NK-92 (cell line): ENCODE measurements around the gene STX4.

Source experiments
- DNase-seq: peaks from one replicate; lab custom pipeline; 2025; ENCODE audit not compliant: unreplicated experiment; lab: John Stamatoyannopoulos, UW

The STX4 gene

GRCh38 chr16:31063843-31064611, 30.7 kb downstream of the STX4 start:
- DNase-seq: no peak

DNA sequence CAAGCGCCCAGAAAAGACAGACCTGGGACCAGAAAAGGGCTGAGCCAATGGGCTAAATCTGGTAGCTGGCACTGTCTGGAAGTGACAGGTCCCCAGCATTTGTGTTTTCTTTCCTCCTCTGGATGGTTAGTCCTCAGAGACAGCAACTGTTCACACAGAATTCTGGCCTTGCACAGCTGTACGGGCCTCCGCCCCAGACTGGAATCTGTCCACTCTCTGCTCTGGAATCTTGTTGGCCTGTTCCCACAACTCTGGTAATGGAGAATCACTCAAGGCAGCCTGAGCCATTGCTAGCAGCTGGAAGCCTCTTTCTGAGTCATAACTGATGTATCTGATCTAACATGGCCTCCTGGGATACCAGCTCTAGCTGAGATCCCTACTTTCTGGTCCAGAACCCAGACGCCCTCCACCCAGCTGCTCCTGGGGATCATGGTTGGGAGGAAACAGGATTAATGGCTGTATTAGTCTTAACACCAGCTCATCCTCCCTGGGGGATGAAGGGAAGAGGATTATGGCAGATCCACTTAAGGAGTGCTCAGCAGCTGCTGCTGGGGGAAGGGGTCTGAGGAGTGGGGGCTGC, 31.6 kb downstream of the STX4 start:
- DNase-seq: no peak

DNA sequence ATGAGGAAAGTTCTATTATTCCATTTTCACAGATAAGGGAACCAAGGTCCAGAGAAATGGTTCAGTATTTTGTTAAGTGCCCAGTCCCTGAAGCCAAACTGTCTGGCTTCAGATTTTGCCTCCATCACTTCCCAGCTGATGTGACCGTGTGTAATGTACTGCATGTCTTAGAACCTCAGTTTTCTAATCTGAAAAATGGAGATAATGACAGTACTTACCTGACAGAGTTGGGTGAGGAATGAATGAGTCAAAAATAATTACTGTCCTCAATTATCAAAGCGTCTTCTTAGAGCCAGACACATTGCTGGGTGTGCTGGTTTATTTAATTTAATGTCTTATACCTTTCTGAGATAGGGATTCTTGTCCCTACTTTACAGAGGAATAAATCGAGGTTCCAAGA, 34.0 kb downstream of the STX4 start:
- DNase-seq: no peak

DNA sequence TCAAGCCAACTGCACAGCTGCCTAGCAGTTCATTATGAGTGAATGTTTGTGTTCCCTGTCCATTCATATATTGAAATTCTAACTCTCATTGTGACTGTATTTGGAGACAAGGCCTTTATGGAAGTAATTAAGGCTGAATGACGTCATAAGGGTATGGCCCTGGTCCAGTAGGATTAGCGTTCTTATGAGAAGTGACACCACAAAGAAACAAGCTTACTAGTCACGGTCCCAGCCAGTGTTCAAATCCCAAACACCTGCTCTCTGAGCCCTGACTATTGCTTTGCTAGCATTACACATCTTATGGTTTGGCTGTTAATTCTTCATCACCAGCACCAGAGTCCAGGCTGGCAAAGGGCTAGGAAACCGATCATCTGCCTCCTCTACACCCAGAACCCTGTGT, 38.5 kb downstream of the STX4 start:
- DNase-seq: no peak

DNA sequence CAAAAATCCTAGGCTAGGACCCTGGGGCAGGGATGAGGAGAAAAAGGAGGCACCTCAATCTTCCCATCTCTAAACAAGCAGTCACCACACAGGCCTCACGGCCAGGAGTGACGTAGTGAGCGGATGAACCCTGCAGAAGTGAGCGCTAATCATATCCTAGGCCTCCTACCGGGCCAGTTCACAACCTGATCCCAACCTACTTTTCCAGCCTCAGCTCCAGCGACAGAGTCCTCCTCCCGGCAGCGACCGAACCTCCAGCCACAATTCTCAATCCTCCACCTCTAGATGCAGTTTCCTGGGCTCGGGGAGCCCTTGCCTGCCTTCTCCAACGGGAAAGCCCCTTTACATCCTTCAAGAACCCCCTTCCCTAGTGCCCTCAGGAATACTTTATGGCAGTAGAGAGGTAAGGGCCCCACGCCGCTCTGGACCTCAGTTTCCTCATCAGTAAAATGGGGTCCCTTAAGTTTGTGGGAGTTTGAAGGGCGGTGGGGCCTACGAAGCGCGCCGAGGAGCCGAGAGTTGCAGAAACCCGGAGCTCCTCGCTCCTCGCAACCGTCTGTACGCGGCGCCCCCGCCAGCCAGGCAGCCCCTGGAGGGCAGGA, 39.3 kb downstream of the STX4 start:
- DNase-seq: no peak

DNA sequence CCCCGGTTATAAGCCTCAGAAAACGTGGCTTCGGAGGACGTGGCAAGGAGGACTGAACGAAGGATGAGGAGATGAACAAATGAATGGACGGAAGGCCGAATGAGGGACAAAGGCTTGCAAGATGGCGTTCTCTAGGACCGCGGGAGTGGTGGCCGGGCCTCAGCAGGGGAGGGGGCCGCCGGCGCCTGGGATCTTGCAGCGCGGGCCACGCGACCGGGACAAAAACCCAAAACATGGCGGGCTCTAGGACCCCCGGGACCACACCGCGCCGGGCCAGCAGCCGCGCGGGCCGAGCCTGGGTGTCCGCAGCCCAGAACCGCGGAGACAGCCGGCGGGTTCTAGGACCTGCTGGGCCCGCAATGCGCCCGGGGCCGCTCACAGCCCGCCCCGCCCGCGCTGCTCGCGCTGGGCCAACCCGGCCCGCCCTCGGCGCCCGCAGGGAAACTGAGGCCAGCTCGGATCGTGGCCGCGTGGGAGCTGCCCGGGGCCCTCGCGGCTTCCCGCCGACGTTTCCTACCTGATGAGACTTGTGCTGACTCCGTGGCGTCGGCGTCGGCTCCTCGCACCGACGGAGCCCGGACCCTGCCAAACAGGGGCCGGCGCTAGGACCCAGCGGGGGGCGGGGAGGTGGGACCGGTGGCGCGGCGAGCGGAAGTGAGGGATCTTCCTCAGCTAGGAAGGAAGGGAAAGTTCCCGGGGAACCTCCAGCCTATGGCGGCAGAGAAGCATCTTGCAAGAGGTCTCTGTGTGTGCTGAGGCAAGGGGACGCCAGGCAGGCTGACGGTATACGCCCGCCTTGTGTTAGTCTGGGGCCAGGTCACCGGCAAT, 40.0 kb downstream of the STX4 start:
- DNase-seq: no peak

- peak; percentile 86 for DNase-seq
These were observed 40.8 kb downstream of the STX4 start, which contains the start of the genes ZNF646 and ZNF668 for GRCh38 chr16:31073970-31074813. TSS of gene ZNF646 (plus strand) at chr16:31074422. CDS start at chr16:31076325, 1,903 bp downstream. TSS of gene ZNF668 (minus strand) at chr16:31074240. CDS start at chr16:31064459, 9,781 bp downstream.

GRCh38 chr16:31074814-31075183, 41.4 kb downstream of the STX4 start:
- no peak for DNase-seq

- DNase-seq: no peak
These were observed 43.0 kb downstream of the STX4 start for GRCh38 chr16:31076319-31076718.

GRCh38 chr16:31077024-31077423, 43.7 kb downstream of the STX4 start:
- DNase-seq: no peak

GRCh38 chr16:31077592-31078396, 44.4 kb downstream of the STX4 start:
- DNase-seq: no peak

DNA sequence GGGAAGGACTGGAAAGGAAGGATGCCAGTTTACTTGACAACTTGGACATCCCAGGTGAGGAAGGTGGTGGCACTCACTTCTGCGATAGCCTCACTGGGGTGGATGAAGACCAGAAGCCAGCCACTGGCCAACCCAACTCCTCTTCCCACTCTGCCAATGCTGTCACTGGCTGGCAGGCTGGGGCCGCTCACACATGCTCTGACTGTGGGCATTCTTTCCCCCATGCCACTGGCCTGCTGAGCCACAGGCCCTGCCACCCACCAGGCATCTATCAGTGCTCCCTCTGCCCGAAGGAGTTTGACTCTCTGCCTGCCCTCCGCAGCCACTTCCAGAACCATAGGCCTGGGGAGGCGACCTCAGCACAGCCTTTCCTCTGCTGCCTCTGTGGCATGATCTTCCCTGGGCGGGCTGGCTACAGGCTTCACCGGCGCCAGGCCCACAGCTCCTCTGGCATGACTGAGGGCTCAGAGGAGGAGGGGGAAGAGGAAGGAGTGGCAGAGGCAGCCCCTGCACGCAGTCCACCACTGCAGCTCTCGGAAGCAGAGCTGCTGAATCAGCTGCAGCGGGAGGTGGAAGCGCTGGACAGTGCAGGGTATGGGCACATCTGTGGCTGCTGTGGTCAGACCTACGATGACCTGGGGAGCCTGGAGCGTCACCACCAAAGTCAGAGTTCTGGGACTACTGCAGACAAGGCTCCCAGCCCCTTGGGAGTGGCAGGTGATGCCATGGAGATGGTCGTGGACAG, 45.4 kb downstream of the STX4 start:
- no peak for DNase-seq

DNA sequence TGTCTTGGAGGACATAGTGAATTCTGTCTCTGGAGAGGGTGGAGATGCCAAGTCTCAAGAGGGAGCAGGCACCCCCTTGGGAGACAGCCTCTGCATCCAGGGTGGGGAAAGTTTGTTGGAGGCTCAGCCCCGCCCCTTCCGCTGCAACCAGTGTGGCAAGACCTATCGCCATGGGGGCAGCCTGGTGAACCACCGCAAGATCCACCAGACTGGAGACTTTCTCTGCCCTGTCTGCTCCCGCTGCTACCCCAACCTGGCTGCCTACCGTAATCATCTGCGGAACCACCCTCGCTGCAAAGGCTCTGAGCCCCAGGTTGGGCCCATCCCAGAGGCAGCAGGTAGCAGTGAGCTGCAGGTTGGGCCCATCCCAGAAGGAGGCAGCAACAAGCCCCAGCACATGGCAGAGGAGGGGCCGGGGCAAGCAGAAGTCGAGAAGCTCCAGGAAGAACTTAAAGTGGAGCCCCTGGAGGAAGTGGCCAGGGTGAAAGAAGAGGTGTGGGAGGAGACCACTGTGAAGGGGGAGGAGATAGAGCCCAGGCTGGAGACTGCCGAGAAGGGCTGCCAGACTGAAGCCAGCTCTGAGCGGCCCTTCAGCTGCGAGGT, 46.1 kb downstream of the STX4 start:
- no peak for DNase-seq

DNA sequence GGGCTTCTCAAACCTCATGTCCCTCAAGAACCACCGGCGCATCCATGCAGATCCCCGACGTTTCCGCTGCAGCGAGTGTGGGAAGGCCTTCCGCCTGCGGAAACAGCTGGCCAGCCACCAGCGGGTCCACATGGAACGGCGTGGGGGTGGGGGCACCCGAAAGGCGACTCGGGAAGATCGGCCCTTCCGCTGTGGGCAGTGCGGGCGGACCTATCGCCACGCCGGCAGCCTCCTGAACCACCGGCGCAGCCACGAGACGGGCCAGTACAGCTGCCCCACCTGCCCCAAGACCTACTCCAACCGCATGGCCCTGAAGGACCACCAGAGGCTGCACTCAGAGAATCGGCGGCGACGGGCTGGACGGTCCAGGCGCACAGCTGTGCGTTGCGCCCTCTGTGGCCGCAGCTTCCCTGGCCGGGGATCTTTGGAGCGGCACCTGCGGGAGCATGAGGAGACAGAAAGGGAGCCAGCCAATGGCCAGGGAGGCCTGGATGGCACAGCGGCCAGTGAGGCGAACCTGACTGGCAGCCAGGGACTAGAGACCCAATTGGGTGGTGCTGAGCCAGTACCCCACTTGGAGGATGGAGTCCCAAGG, 46.8 kb downstream of the STX4 start:
- no peak for DNase-seq

GRCh38 chr16:31080756-31081419, 47.5 kb downstream of the STX4 start:
- DNase-seq: no peak

- DNase-seq: no peak
These were observed 48.3 kb downstream of the STX4 start for GRCh38 chr16:31081428-31082351.
